Bronchial epithelial cell (primary cell): ENCODE data around the gene SLX9. TPM values are rescaled to one million over a fixed set of nuclear protein-coding genes. Genes with fewer than 3 reads are reported as not detected.

Experiments used
- DNase-seq: peaks from one replicate; pipeline ENCODE4 v3.0.0-alpha.2; 2010; ENCODE audit warnings: low read depth
- FAIRE-seq: peaks from 2 replicates; lab custom pipeline; 2011; peaks lifted over from hg19 to GRCh38; lab: Jason Lieb, UNC
- H3K27me3 ChIP-seq: 2 replicates; pipeline ENCODE4 v1.5.1; 2011; ENCODE audit warnings: low read length; ENCODE audit not compliant: control insufficient read depth, insufficient read depth
- H3K36me3 ChIP-seq: 2 replicates; pipeline ENCODE4 v1.5.1; 2011; ENCODE audit warnings: low read length; ENCODE audit not compliant: control insufficient read depth, insufficient read depth
- H3K4me3 ChIP-seq: 2 replicates; pipeline ENCODE4 v1.5.1; 2011; ENCODE audit warnings: mild to moderate bottlenecking, low read depth, low read length, control low read depth
- total RNA-seq: library from RNA; depleted of rRNA; stranded (reverse); fragments of >200 nt; gene quantifications from 2 replicates; pipeline ENCODE4 v1.2.1, GENCODE V29; 2014
- TF ChIP-seq, protein P1 (sequence below): IDR thresholded peaks from 2 replicates; pipeline ENCODE4 v1.5.1; 2011; ENCODE audit warnings: mild to moderate bottlenecking, moderate library complexity, low read length, control low read depth, inconsistent platforms; ENCODE audit not compliant: insufficient read depth, severe bottlenecking

SLX9 gene
- total RNA-seq, 1 donor from 2014 or later, result 34.0 TPM

GRCh38 chr21:44992608-44993031 lies 52.8 kb downstream of the SLX9 start:
- TF ChIP-seq, protein P1, sequence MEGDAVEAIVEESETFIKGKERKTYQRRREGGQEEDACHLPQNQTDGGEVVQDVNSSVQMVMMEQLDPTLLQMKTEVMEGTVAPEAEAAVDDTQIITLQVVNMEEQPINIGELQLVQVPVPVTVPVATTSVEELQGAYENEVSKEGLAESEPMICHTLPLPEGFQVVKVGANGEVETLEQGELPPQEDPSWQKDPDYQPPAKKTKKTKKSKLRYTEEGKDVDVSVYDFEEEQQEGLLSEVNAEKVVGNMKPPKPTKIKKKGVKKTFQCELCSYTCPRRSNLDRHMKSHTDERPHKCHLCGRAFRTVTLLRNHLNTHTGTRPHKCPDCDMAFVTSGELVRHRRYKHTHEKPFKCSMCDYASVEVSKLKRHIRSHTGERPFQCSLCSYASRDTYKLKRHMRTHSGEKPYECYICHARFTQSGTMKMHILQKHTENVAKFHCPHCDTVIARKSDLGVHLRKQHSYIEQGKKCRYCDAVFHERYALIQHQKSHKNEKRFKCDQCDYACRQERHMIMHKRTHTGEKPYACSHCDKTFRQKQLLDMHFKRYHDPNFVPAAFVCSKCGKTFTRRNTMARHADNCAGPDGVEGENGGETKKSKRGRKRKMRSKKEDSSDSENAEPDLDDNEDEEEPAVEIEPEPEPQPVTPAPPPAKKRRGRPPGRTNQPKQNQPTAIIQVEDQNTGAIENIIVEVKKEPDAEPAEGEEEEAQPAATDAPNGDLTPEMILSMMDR, result no peak
- DNase-seq (no peak), FAIRE-seq (no peak)
- Histone ChIP-seq H3K27me3 (no peaks in the 10 kb centered on the region), H3K36me3 (no peaks in the 10 kb centered on the region), H3K4me3 (no peak overlapping the region)

DNA sequence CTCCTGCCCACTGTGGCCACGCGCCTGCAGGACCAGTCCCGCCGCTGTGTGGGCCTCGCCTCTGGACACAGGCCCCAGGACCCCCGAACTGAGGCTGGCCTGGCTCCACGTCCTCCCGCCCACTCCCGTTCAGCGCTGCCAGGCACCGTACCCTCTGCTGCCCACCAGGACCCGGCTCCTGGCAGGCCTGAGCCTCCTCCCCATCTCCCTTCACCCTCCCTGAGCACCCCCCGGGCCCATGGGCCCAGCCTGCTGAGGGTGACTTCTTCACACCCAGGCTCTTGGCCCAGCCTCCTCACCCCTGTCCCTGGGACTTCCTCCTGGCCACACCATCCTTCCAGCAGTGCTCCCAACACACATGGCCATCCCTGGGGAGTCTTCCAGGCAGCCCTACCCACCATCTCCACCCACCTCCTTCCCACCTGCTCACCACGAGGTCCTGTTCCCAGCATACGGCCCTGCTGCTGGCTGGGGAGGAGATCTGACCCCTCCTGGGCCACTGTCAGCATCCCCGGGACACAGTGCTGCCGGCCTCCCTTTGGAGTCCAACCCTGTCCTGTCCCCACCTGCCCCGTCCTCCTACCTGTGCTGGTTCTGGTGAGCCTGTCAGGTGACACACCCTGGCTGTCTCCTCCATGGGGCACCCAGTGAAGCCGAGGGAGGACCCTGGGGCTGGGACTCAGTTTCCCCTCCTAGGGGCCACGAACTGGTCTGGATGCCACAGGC lies 53.7 kb downstream of the SLX9 start:
- no peaks in the 10 kb centered on the region for H3K27me3 ChIP-seq
- H3K36me3 ChIP-seq, result no peaks in the 10 kb centered on the region
- DNase-seq (no peak), FAIRE-seq (no peak)
- TF ChIP-seq, protein P1, result no peak
- H3K4me3 ChIP-seq, result no peak overlapping the region

DNA sequence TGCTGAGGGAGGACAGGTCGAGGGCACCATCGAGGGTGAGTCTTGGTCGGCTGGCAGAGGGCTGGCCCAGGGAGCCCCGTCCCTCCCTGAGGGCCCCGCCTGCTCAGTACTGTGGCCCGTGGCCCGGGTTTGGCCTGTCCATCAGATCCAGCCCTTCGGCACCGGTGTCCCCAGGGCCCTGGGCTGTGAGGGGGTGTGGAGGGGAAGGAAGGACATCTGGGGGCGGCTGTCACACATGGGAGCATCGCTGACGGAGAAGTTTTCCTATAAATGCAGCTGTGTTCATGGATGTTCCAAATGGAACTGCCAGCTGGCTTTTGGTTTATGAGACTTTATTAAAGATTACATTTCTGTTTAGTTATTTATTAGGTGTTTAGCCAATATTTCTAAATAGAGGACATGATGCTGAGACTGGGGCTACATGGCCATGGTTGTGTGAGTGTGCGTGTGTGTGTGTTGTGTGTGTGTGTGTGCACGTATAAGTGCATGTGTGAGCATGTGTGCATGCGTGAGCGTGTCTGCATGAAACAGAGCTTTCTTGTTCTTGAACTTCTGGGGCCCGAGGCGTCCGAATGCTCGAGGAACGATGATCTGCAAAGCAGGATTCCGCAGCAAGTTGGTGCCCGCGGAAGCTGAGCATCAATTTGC lies 54.3 kb downstream of the SLX9 start:
- no peak for DNase-seq
- no peak for FAIRE-seq
- TF ChIP-seq, protein P1, result no peak
- H3K27me3 ChIP-seq, result no peaks in the 10 kb centered on the region
- H3K4me3 ChIP-seq, result no peak overlapping the region
- H3K36me3 ChIP-seq, result no peaks in the 10 kb centered on the region

- TF ChIP-seq, protein P1, result no peak
- no peaks in the 10 kb centered on the region for H3K36me3 ChIP-seq
- FAIRE-seq, result no peak
- no peak overlapping the region for H3K4me3 ChIP-seq
- no peak for DNase-seq
- no peaks in the 10 kb centered on the region for H3K27me3 ChIP-seq
Measured at GRCh38 chr21:44994695-44995342, 55.0 kb downstream of the SLX9 start.

- no peak for DNase-seq
- no peak for FAIRE-seq
- no peaks in the 10 kb centered on the region for H3K27me3 ChIP-seq
- H3K36me3 ChIP-seq, result no peaks in the 10 kb centered on the region
- TF ChIP-seq, protein P1, result no peak
- H3K4me3 ChIP-seq, result no peak overlapping the region
Measured at GRCh38 chr21:44995343-44995941, 55.6 kb downstream of the SLX9 start.
